WTC11 (cell line): ENCODE measurements around the gene WHAMM. TPM values are rescaled to one million over a fixed set of nuclear protein-coding genes. Genes with fewer than 3 reads are reported as not detected.

Experiments used
- ATAC-seq: fragments of 200-7000 bp; cut with Tn5 transposase; 2 replicates; pipeline ENCODE4 v1.10.0; 2021; ENCODE audit warnings: mild to moderate bottlenecking, moderate library complexity
- CTCF ChIA-PET: fragments of 300-600 bp; sonication (Branson Sonifier 250); formaldehyde crosslinking; loops from one replicate; lab custom pipeline; 2021; ENCODE audit warnings: antibody characterized with exemption; lab: Charles Lee
- POLR2A ChIA-PET: fragments of 350-600 bp; sonication (Branson Sonifier 250); formaldehyde crosslinking; loops from one replicate; lab custom pipeline; 2021; ENCODE audit warnings: antibody characterized with exemption; lab: Charles Lee
- DNase-seq: peaks from one replicate; pipeline ENCODE4 v3.0.0; 2021; ENCODE audit warnings: low spot score
- H3K27ac Mint-ChIP-seq: 2 replicates; pipeline ENCODE4 v1.8.0; 2021; ENCODE audit warnings: mixed read lengths
- H3K27me3 Mint-ChIP-seq: 2 replicates; pipeline ENCODE4 v1.8.0; 2021; ENCODE audit warnings: low read depth, mild to moderate bottlenecking, moderate library complexity, mixed read lengths
- H3K36me3 Mint-ChIP-seq: 2 replicates; pipeline ENCODE4 v1.8.0; 2021; ENCODE audit warnings: mixed read lengths
- H3K4me1 Mint-ChIP-seq: 2 replicates; pipeline ENCODE4 v1.8.0; 2022; ENCODE audit warnings: mixed read lengths
- H3K4me3 Mint-ChIP-seq: 2 replicates; pipeline ENCODE4 v1.8.0; 2021; ENCODE audit warnings: mild to moderate bottlenecking, moderate library complexity, mixed read lengths
- H3K9me3 Mint-ChIP-seq: 2 replicates; pipeline ENCODE4 v1.8.0; 2021; ENCODE audit warnings: mixed read lengths
- AFF4 ChIP-seq: sonication (generic); formaldehyde crosslinking; IDR thresholded peaks from 2 replicates; pipeline ENCODE4 v1.8.1; 2023; ENCODE audit warnings: mild to moderate bottlenecking, missing genetic modification reagents, borderline replicate concordance
- CBFB ChIP-seq: sonication (generic); formaldehyde crosslinking; IDR thresholded peaks from 2 replicates; pipeline ENCODE4 v1.8.1; 2022; ENCODE audit warnings: mild to moderate bottlenecking, low read depth, missing genetic modification reagents
- CREB1 ChIP-seq: sonication (generic); formaldehyde crosslinking; IDR thresholded peaks from 2 replicates; pipeline ENCODE4 v1.8.0; 2023; ENCODE audit warnings: mild to moderate bottlenecking, missing genetic modification reagents
- ERG ChIP-seq: fragments of 250-450 bp; sonication (Bioruptor Pico); IDR thresholded peaks from 2 replicates; pipeline ENCODE4 v1.8.0; 2021; ENCODE audit warnings: mild to moderate bottlenecking
- ETV6 ChIP-seq: sonication (generic); formaldehyde crosslinking; IDR thresholded peaks from 2 replicates; pipeline ENCODE4 v1.8.1; 2022; ENCODE audit warnings: mild to moderate bottlenecking, missing genetic modification reagents
- FOXJ3 ChIP-seq: sonication (generic); formaldehyde crosslinking; IDR thresholded peaks from 2 replicates; pipeline ENCODE4 v1.9.0; 2021; ENCODE audit warnings: missing genetic modification reagents, mild to moderate bottlenecking, borderline replicate concordance
- KAT7 ChIP-seq: sonication (generic); formaldehyde crosslinking; IDR thresholded peaks from 2 replicates; pipeline ENCODE4 v1.8.1; 2023; ENCODE audit warnings: missing genetic modification reagents, mild to moderate bottlenecking, borderline replicate concordance
- MXD4 ChIP-seq: fragments of 250-450 bp; sonication (Bioruptor Pico); IDR thresholded peaks from 2 replicates; pipeline ENCODE4 v1.8.0; 2021; ENCODE audit warnings: mild to moderate bottlenecking, moderate library complexity, borderline replicate concordance
- NR2C2 ChIP-seq: sonication (generic); formaldehyde crosslinking; IDR thresholded peaks from 2 replicates; pipeline ENCODE4 v1.8.0; 2022; ENCODE audit warnings: mild to moderate bottlenecking, missing genetic modification reagents
- PRDM15 ChIP-seq: sonication (generic); formaldehyde crosslinking; IDR thresholded peaks from 2 replicates; pipeline ENCODE4 v1.8.0; 2022; ENCODE audit warnings: missing genetic modification reagents
- STAT6 ChIP-seq: sonication (generic); formaldehyde crosslinking; conservative IDR thresholded peaks from 2 replicates; pipeline ENCODE4 v1.8.1; 2023; ENCODE audit warnings: mild to moderate bottlenecking, low read depth, missing genetic modification reagents, moderate library complexity
- ZBTB21 ChIP-seq: sonication (generic); formaldehyde crosslinking; IDR thresholded peaks from 2 replicates; pipeline ENCODE4 v1.8.1; 2023; ENCODE audit warnings: mild to moderate bottlenecking, missing genetic modification reagents, borderline replicate concordance
- ZMAT4 ChIP-seq: fragments of 250-450 bp; sonication (Bioruptor Pico); IDR thresholded peaks from 2 replicates; pipeline ENCODE4 v1.9.0; 2021; ENCODE audit warnings: mild to moderate bottlenecking
- ZNF219 ChIP-seq: sonication (generic); formaldehyde crosslinking; IDR thresholded peaks from 2 replicates; pipeline ENCODE4 v1.8.0; 2023; ENCODE audit warnings: missing genetic modification reagents, mild to moderate bottlenecking, borderline replicate concordance
- ZNF263 ChIP-seq: sonication (generic); formaldehyde crosslinking; IDR thresholded peaks from 2 replicates; pipeline ENCODE4 v1.8.1; 2022; ENCODE audit warnings: low read depth, mild to moderate bottlenecking, moderate library complexity, missing genetic modification reagents
- ZSCAN18 ChIP-seq: fragments of 250-450 bp; sonication (Bioruptor Pico); IDR thresholded peaks from 2 replicates; pipeline ENCODE4 v2.1.2; 2022; ENCODE audit warnings: mild to moderate bottlenecking, moderate library complexity
- total RNA-seq: library from RNA; stranded (reverse); gene quantifications from 3 replicates; pipeline ENCODE4 v1.2.3, GENCODE V29; 2021

WHAMM gene
- total RNA-seq, 1 experiment from 2014 or later: 3.2 TPM

GRCh38 chr15:82856397-82857170 lies 47.2 kb downstream of the WHAMM start (continued):
- TF ChIP-seq AFF4 (CRISPR knock-in tag) (no peak), ERG (CRISPR knock-in tag) (no peak), NR2C2 (CRISPR knock-in tag) (no peak), ZSCAN18 (no peak), KAT7 (CRISPR knock-in tag) (no peak), STAT6 (no peak), MXD4 (CRISPR knock-in tag) (no peak)

GRCh38 chr15:82858932-82859331 lies 49.5 kb downstream of the WHAMM start:
- no peaks in the 10 kb centered on the region for H3K4me1 Mint-ChIP-seq
- H3K27me3 Mint-ChIP-seq: no peaks in the 10 kb centered on the region
- CTCF ChIA-PET: no interaction called here
- H3K27ac Mint-ChIP-seq: no peak overlapping the region
- DNase-seq (no peak), ATAC-seq (no peak)
- H3K9me3 Mint-ChIP-seq: 0 out of 2 replicates have a peak, but pooled peaks cover 3% of the 10 kb centered on the region
- no peaks in the 10 kb centered on the region for H3K36me3 Mint-ChIP-seq
- POLR2A ChIA-PET: no interaction called here
- H3K4me3 Mint-ChIP-seq: no peak overlapping the region
- TF ChIP-seq ZNF219 (no peak), MXD4 (CRISPR knock-in tag) (no peak), ZMAT4 (CRISPR knock-in tag) (no peak), FOXJ3 (no peak), CREB1 (CRISPR knock-in tag) (no peak), ZBTB21 (CRISPR knock-in tag) (no peak), STAT6 (no peak), CBFB (CRISPR knock-in tag) (no peak), ETV6 (CRISPR knock-in tag) (no peak), ZNF263 (CRISPR knock-in tag) (no peak), PRDM15 (CRISPR knock-in tag) (no peak)
